ENCODE data around the gene NDUFV2. TPM values are rescaled to one million over a fixed set of nuclear protein-coding genes. Genes with fewer than 3 reads are reported as not detected.
"Not testable (repeated sequence)": the region's sequence is repeated elsewhere in the genome, so short reads cannot be mapped to it uniquely, and the experiment has no call there.

Gene NDUFV2
- total RNA-seq, 1 experiment from 2014 or later = 215 TPM

- CTCF ChIA-PET = interaction anchor here (0.6 kb wide), 2 partner anchors 26 to 302 kb away, joined by 6 to 7 read pairs; no protein-coding TSS in a partner anchor
- TF ChIP-seq CTCF (conservative IDR thresholded peaks at IDR 0.05) = no peak
- no peak for TF ChIP-seq EZH2 (IDR thresholded peaks at IDR 0.05; ENCODE audit: low read depth)
- no peak overlapping the region for H2AFZ ChIP-seq
These were observed 11.9 kb upstream of the NDUFV2 start for GRCh38 chr18:9090578-9090977.

GRCh38 chr18:9091066-9091476 lies 11.4 kb upstream of the NDUFV2 start:
- Histone ChIP-seq H2AFZ (no peak overlapping the region), H3K9me3 (ENCODE audit: insufficient read depth, low read depth) (no peaks in the 10 kb centered on the region), H3K79me2 (ENCODE audit: low read depth) (no peaks in the 10 kb centered on the region), H3K4me3 (no peak overlapping the region), H3K4me2 (no peak overlapping the region), H3K27me3 (ENCODE audit: insufficient read depth, low read depth) (no peaks in the 10 kb centered on the region), H3K9me2 (ENCODE audit: insufficient read depth) (no peaks in the 10 kb centered on the region), H3K36me3 (ENCODE audit: low read depth) (no peaks in the 10 kb centered on the region), H3K4me1 (replicated peaks; ENCODE audit: insufficient read depth) (peaks cover 19% of the 10 kb centered on the region), H3K27ac (no peak overlapping the region), H3F3A (ENCODE audit: insufficient read depth, low read depth) (peaks cover 12% of the 10 kb centered on the region), H4K20me1 (ENCODE audit: insufficient read depth) (no peaks in the 10 kb centered on the region)
- DNase-seq = no peak
- POLR2A ChIA-PET (ENCODE audit: unreplicated experiment) = interaction anchor here (0.6 kb wide), 1 partner anchor 1145 kb away, joined by 4 read pairs; no protein-coding TSS in a partner anchor
- BruUV-seq (replicated peaks) = no TSS peak
- TF ChIP-seq CTCF (conservative IDR thresholded peaks at IDR 0.05) (no peak), EZH2 (IDR thresholded peaks at IDR 0.05; ENCODE audit: low read depth) (no peak)
- intact Hi-C loops (cut with micrococcal nuclease; ENCODE audit: unreplicated experiment) = no loop called here
- CTCF ChIA-PET = no interaction called here

More at GRCh38 chr18:9090578-9090977, 11.9 kb upstream of the NDUFV2 start:
- Histone ChIP-seq H3K27me3 (ENCODE audit: insufficient read depth, low read depth) (no peaks in the 10 kb centered on the region), H3K4me1 (replicated peaks; ENCODE audit: insufficient read depth) (peaks cover 17% of the 10 kb centered on the region), H3K9me3 (ENCODE audit: insufficient read depth, low read depth) (no peaks in the 10 kb centered on the region), H4K20me1 (ENCODE audit: insufficient read depth) (no peaks in the 10 kb centered on the region), H3K79me2 (ENCODE audit: low read depth) (no peaks in the 10 kb centered on the region), H3K4me3 (no peak overlapping the region), H3K9me2 (ENCODE audit: insufficient read depth) (no peaks in the 10 kb centered on the region), H3K4me2 (no peak overlapping the region), H3F3A (ENCODE audit: insufficient read depth, low read depth) (peaks cover 12% of the 10 kb centered on the region), H3K27ac (no peak overlapping the region), H3K36me3 (ENCODE audit: low read depth) (no peaks in the 10 kb centered on the region)
- POLR2A ChIA-PET (ENCODE audit: unreplicated experiment) = interaction anchor here (0.6 kb wide), 1 partner anchor 125 kb away, joined by 3 read pairs; no protein-coding TSS in a partner anchor
- no TSS peak for BruUV-seq (replicated peaks)
- no peak for DNase-seq
- intact Hi-C loops (cut with micrococcal nuclease; ENCODE audit: unreplicated experiment) = no loop called here

- POLR2A ChIA-PET (ENCODE audit: unreplicated experiment) = no interaction called here
- H3K27me3 ChIP-seq (ENCODE audit: insufficient read depth, low read depth) = no peaks in the 10 kb centered on the region
- H3K9me3 ChIP-seq (ENCODE audit: insufficient read depth, low read depth) = no peaks in the 10 kb centered on the region
- H3K79me2 ChIP-seq (ENCODE audit: low read depth) = no peaks in the 10 kb centered on the region
- BruUV-seq (replicated peaks) = no TSS peak
- H3K27ac ChIP-seq = no peak overlapping the region
- no peaks in the 10 kb centered on the region for H3K36me3 ChIP-seq (ENCODE audit: low read depth)
- H3K4me3 ChIP-seq = no peak overlapping the region
- intact Hi-C loops (cut with micrococcal nuclease; ENCODE audit: unreplicated experiment) = no loop called here
- no peak for DNase-seq
- peaks cover 19% of the 10 kb centered on the region for H3K4me1 ChIP-seq (replicated peaks; ENCODE audit: insufficient read depth)
- TF ChIP-seq CTCF (conservative IDR thresholded peaks at IDR 0.05) (no peak), EZH2 (IDR thresholded peaks at IDR 0.05; ENCODE audit: low read depth) (no peak)
- peaks cover 12% of the 10 kb centered on the region for H3F3A ChIP-seq (ENCODE audit: insufficient read depth, low read depth)
- no peaks in the 10 kb centered on the region for H4K20me1 ChIP-seq (ENCODE audit: insufficient read depth)
- no peaks in the 10 kb centered on the region for H3K9me2 ChIP-seq (ENCODE audit: insufficient read depth)
- no peak overlapping the region for H2AFZ ChIP-seq
- CTCF ChIA-PET = no interaction called here
- no peak overlapping the region for H3K4me2 ChIP-seq
These were observed 9.8 kb upstream of the NDUFV2 start for GRCh38 chr18:9092665-9093064.

- DNase-seq; H3K36me3 ChIP-seq (ENCODE audit: low read depth); H3K79me2 ChIP-seq (ENCODE audit: low read depth); intact Hi-C loops (cut with micrococcal nuclease; ENCODE audit: unreplicated experiment); H3K27ac ChIP-seq; H3K9me3 ChIP-seq (ENCODE audit: insufficient read depth, low read depth); H3K4me2 ChIP-seq; H3K9me2 ChIP-seq (ENCODE audit: insufficient read depth); CTCF ChIA-PET; BruUV-seq (replicated peaks); H4K20me1 ChIP-seq (ENCODE audit: insufficient read depth); H2AFZ ChIP-seq; POLR2A ChIA-PET (ENCODE audit: unreplicated experiment); H3K4me3 ChIP-seq; H3K27me3 ChIP-seq (ENCODE audit: insufficient read depth, low read depth): not testable (repeated sequence)
- Histone ChIP-seq H3F3A (ENCODE audit: insufficient read depth, low read depth) (peaks cover 12% of the 10 kb centered on the region), H3K4me1 (replicated peaks; ENCODE audit: insufficient read depth) (peaks cover 19% of the 10 kb centered on the region)
These were observed 9.4 kb upstream of the NDUFV2 start for GRCh38 chr18:9093109-9093508.

Measured in PC-9 (cell line).